DND-41 (cell line): Measurements from ENCODE around the gene GRIFIN.
A peak's percentile ranks its signal among the peaks of the same experiment; 100 is the strongest.

Experiments
- ATAC-seq: fragments of 200-7000 bp; cut with Tn5 transposase; 3 replicates; pipeline ENCODE4 v1.9.1; 2021; ENCODE audit warnings: low read depth; ENCODE audit not compliant: insufficient read depth
- DNase-seq: peaks from one replicate; pipeline ENCODE4 v3.0.0-alpha.2; 2020
- H2AFZ ChIP-seq: 2 replicates; pipeline ENCODE4 v1.6.0; 2012; ENCODE audit warnings: low read depth, low read length
- H3K27ac ChIP-seq: 2 replicates; pipeline ENCODE4 v1.5.1; 2012; ENCODE audit warnings: low read length, inconsistent platforms
- H3K27me3 ChIP-seq: fragments of 200-600 bp; sonication (generic); 2 replicates; pipeline ENCODE4 v1.6.0; 2012; ENCODE audit warnings: low read length, mild to moderate bottlenecking, inconsistent platforms; ENCODE audit not compliant: insufficient read depth, poor library complexity
- H3K36me3 ChIP-seq: 2 replicates; pipeline ENCODE4 v1.5.1; 2012; ENCODE audit warnings: low read length, inconsistent platforms; ENCODE audit not compliant: insufficient read depth
- H3K4me1 ChIP-seq: 2 replicates; pipeline ENCODE4 v1.5.1; 2012; ENCODE audit warnings: mild to moderate bottlenecking, low read length; ENCODE audit not compliant: insufficient read depth
- H3K4me2 ChIP-seq: 2 replicates; pipeline ENCODE4 v1.6.0; 2012; ENCODE audit warnings: mild to moderate bottlenecking, moderate library complexity, low read length, inconsistent platforms; ENCODE audit not compliant: insufficient read depth
- H3K4me3 ChIP-seq, 2 experiments: fragments of 200-600 bp in 1 of 2; shearing (Covaris generic) in 1 of 2; 2 replicates each; pipeline ENCODE4 v1.5.1; 2012 to 2016; ENCODE audit warnings: inconsistent platforms in 2 of 2, low read length in 2 of 2, mild to moderate bottlenecking in 2 of 2, low read depth in 1 of 2, moderate library complexity in 1 of 2
- H3K79me2 ChIP-seq: 2 replicates; pipeline ENCODE4 v1.6.0; 2012; ENCODE audit warnings: low read length, inconsistent platforms; ENCODE audit not compliant: insufficient read depth
- H3K9ac ChIP-seq: 2 replicates; pipeline ENCODE4 v1.6.0; 2012; ENCODE audit warnings: low read depth, mild to moderate bottlenecking, inconsistent platforms, low read length, moderate library complexity
- H3K9me3 ChIP-seq: 2 replicates; pipeline ENCODE4 v1.5.1; 2012; ENCODE audit warnings: low read length, moderate library complexity, mild to moderate bottlenecking, inconsistent platforms; ENCODE audit not compliant: insufficient read depth, severe bottlenecking
- H4K20me1 ChIP-seq: 2 replicates; pipeline ENCODE4 v1.6.0; 2012; ENCODE audit warnings: low read length; ENCODE audit not compliant: insufficient read depth
- CTCF ChIP-seq: IDR thresholded peaks from 2 replicates; pipeline ENCODE4 v1.5.1; 2012; ENCODE audit warnings: borderline replicate concordance, low read length, moderate library complexity, mild to moderate bottlenecking; ENCODE audit not compliant: poor library complexity, severe bottlenecking; ENCODE audit errors: extremely low read depth
- EZH2 ChIP-seq: IDR thresholded peaks from 3 replicates; pipeline ENCODE4 v1.6.1; 2012; ENCODE audit warnings: borderline replicate concordance, low read depth, mild to moderate bottlenecking, moderate library complexity, low read length, inconsistent platforms; ENCODE audit not compliant: severe bottlenecking

Gene GRIFIN

DNA sequence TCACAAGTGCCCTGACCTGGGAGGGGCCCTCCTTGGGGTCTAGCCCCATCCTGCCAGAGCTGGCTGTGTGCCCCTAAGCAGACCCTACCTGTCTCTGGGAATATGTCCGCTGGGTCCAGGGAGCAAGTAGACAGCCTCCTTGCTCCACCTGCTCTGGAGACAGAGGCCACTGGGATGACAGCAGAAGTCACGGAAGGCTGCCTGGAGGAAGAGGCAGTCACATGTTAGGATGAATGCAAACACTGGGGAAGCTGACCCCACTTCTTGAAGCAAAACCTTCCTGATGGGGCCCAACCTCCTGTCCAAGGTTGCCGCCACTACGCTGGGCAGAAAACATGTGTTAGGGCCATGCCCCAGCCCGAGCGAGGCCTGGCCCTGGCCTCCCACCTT lies 31.7 kb upstream of the GRIFIN start:
- DNase-seq: no peak
- no peak for ATAC-seq
- peak overlapping the region; percentile 37 for H3K9ac ChIP-seq
- H3K9me3 ChIP-seq: no peaks in the 10 kb centered on the region
- peak overlapping the region; percentile 71 for H3K27ac ChIP-seq
- H3K4me1 ChIP-seq: peaks cover 33% of the 10 kb centered on the region
- peak overlapping the region; percentile 73 for H3K4me2 ChIP-seq
- H3K4me3 ChIP-seq: peak overlapping the region in 1 of 2 experiments; percentile 52; a peak in 2 of 4 replicates
- H4K20me1 ChIP-seq: peaks cover 17% of the 10 kb centered on the region
- peak overlapping the region; percentile 56; the same call in 1 of the 2 replicates for H2AFZ ChIP-seq
- H3K79me2 ChIP-seq: no peaks in the 10 kb centered on the region
- H3K36me3 ChIP-seq: no peaks in the 10 kb centered on the region
- no peaks in the 10 kb centered on the region for H3K27me3 ChIP-seq
- no peak for TF ChIP-seq CTCF
- no peak for TF ChIP-seq EZH2

DNA sequence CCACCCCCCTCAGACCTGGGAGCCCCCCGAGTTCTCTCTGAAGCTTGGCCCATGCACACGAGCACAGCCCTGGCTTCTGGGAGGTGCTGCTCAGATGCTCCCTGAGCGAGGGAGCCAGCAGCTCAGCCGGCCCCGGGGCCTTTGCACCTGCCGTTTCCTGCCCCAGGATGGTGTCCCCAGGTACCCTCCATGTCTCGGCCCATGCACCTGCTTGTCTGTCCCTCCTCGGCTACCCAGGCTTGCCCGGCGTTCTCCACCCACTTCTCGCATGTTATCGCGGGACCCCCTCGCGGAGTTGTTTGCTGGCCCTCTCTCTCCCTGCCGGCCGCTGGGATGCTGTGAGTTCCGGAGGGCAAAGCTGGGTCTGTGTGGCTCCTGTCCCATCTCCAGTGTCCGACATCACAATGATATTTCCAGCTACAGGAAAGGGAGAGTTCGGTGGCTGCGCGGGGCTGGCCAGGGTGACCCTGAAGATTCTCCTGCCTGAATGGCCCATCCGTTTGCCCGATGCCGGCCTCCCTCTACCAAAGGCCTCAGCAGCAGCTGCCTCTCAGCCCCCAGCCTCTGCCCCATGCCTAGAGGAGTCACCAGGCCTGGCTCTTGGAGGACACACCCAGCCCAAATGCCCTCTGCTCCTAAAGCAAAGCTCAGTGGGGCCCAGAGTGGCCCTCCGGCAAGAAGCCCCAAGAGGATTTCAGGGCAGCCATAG lies 31.2 kb upstream of the GRIFIN start:
- H3K36me3 ChIP-seq: no peaks in the 10 kb centered on the region
- no peak for DNase-seq
- no peaks in the 10 kb centered on the region for H3K79me2 ChIP-seq
- TF ChIP-seq EZH2 (no peak), CTCF (no peak)
- H3K27me3 ChIP-seq: no peaks in the 10 kb centered on the region
- no peak for ATAC-seq
- H3K4me1 ChIP-seq: peaks cover 33% of the 10 kb centered on the region
- H4K20me1 ChIP-seq: peaks cover 19% of the 10 kb centered on the region
- H2AFZ ChIP-seq: no peak overlapping the region
- H3K9ac ChIP-seq: peak overlapping the region; percentile 37; the same call in 1 of the 2 replicates
- no peak overlapping the region for H3K27ac ChIP-seq
- no peaks in the 10 kb centered on the region for H3K9me3 ChIP-seq
- H3K4me2 ChIP-seq: peak overlapping the region; percentile 73
- peak overlapping the region in 1 of 2 experiments; percentile 52; a peak in 2 of 4 replicates for H3K4me3 ChIP-seq

DNA sequence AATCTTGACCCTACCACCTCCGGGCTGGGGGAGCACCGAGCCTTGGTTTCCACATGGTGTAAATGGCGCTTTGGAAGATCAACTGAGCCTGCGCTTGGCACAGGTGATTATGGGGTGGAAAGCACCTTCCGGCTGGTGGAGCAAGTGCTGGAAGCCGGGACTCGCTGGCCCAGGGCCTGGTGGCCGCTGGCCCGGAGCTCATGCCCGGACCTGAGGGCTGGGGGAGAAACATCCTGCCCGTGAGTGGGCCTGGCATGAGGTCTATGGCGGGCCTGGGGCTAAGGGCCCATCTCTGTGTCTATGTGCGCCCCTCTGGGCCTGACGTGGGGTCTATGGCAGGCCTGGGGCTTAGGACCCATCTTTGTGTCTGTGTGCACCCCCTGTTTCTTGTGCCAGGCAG lies 29.2 kb upstream of the GRIFIN start:
- no peaks in the 10 kb centered on the region for H3K9me3 ChIP-seq
- H3K36me3 ChIP-seq: no peaks in the 10 kb centered on the region
- no peak overlapping the region for H3K4me3 ChIP-seq
- peaks cover 33% of the 10 kb centered on the region for H3K4me1 ChIP-seq
- no peak for ATAC-seq
- no peak overlapping the region for H3K4me2 ChIP-seq
- H3K27ac ChIP-seq: no peak overlapping the region
- peaks cover 19% of the 10 kb centered on the region for H4K20me1 ChIP-seq
- no peaks in the 10 kb centered on the region for H3K27me3 ChIP-seq
- no peaks in the 10 kb centered on the region for H3K79me2 ChIP-seq
- DNase-seq: no peak
- no peak overlapping the region for H2AFZ ChIP-seq
- no peak for TF ChIP-seq EZH2
- no peak for TF ChIP-seq CTCF
- no peak overlapping the region for H3K9ac ChIP-seq
